NCI-H69 (cell line): ENCODE measurements around the gene ISOC2.
A peak's percentile ranks its signal among the peaks of the same experiment; 100 is the strongest.
"Not testable (repeated sequence)": the region's sequence is repeated elsewhere in the genome, so short reads cannot be mapped to it uniquely, and the experiment has no call there.

ENCODE experiments used
- DNase-seq: peaks from one replicate; lab custom pipeline; 2025; lab: John Stamatoyannopoulos, UW

The ISOC2 gene

GRCh38 chr19:55457683-55458457, 3.6 kb downstream of the ISOC2 start:
- DNase-seq, result peak; percentile 71

DNA sequence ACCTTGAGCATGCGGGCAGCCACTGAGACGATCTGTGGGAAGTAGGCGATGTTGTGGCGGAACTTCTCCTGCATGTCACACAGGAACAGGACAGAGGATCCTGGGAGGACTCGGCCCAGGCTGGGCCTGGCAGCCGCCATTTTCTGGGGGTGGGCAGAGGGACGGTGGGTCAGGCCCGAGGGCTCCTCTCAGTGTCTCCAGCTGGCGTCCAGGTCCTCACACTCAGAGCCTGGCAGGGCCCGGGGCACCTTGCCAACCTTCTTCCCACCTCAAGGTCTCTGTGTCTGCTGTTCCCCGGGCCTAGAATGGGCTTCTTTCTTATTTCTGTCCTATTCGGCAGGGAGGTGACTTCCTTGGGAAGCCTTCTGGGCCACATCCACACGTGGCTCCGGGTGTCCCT, 5.1 kb downstream of the ISOC2 start:
- no peak for DNase-seq

DNA sequence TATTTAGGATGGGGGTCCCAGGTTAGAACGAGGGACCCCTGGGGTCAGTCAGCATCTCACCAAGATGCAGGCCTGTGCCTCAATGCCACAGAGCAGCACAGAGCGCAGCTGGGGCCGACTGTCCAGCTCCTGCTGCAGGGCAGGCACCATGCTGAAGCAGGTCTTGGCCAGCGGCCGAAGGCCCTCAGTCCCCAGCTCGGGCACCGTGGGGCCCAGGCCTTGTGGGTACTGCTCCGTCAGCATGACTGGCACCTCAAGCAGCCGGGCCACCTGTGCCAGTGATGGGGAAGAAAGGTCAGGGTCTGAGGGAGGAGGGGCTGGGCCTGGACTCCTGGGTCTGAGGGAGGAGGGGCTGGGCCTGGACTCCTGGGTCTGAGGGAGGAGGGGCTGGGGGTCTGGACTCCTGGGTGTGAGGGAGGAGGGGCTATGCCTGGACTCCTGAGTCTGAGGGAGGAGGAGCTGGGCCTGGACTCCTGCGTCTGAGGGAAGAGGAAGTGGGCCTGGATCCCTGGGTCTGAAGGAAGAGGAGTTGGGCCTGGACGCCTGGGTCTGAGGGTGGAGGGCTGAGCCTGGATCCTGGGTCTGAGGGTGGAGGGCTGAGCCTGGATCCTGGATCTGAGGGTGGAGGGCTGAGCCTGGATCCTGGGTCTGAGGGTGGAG, 5.7 kb downstream of the ISOC2 start:
- DNase-seq, result no peak

GRCh38 chr19:55454787-55455243, 6.6 kb downstream of the ISOC2 start:
- peak; percentile 70 for DNase-seq

GRCh38 chr19:55453511-55454260, 7.8 kb downstream of the ISOC2 start:
- DNase-seq, result peak; percentile 48

DNA sequence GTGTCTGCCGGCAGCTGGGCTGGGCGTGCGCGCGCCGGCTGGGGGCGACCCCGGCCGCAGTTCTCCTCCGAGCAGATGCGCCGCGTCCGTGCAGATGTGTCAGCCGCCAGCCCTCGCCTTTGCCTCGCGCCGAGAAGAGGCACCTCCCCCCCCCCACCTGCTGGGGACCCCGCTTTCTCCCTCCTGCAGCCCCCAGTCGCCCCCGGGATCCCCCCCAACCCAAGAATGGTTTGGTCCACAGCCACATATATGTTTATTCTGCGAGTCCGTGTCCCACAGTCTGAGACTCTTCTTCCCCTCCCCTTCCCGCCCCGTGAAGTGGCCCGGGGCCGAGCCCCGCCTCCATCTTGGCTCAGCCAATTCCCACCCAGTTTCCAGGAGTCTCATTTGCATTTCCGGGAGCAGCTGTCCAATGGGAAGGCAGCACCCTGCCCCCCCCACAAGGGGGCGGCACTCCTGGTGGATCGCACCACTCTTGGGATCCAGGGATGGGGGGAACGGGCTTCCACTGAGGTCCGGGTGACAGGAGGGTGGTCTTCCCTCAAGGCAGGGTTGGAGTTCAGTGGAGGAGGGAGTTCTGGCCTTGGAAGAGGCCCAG, 8.6 kb downstream of the ISOC2 start:
- peak; percentile 98 for DNase-seq

DNA sequence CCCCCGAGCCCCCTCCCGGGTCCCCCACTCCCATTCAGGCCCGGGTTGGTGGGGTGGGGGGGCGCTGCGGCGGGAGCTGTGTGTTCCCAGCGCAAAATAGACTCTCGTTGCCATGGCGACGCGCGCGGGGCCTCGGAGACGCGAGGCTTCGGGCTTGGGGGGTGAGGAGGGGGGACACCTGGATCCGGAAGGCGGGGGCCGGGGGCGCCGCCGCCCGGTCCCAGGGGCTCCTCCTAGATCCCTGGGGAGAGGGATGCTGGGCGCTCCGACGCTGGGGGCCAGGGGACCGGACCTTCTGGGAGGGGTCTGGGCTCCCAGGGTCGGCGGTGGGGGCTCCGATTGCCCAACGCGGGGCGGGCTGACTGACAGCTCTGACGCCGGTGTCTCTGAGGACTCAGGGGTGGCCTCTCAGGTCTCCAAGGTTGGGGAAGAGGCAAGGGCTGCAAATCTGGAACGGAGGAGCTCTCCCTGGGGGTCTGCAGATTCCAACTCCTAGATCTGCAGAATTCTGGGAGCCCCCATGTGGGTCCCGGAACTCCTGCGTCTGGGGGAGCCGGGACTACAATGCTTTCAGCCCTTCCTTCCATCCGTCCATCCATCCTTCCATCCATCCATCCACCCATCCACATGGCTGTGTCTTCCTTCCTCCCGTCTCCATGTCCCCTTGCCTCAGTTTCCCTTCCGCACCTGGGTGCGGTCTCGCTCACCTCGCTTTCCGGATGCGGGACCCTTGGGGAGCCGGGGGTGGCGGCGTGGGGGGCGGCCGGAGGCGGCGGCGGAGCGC, 9.3 kb downstream of the ISOC2 start:
- DNase-seq, result peak; percentile 78

DNA sequence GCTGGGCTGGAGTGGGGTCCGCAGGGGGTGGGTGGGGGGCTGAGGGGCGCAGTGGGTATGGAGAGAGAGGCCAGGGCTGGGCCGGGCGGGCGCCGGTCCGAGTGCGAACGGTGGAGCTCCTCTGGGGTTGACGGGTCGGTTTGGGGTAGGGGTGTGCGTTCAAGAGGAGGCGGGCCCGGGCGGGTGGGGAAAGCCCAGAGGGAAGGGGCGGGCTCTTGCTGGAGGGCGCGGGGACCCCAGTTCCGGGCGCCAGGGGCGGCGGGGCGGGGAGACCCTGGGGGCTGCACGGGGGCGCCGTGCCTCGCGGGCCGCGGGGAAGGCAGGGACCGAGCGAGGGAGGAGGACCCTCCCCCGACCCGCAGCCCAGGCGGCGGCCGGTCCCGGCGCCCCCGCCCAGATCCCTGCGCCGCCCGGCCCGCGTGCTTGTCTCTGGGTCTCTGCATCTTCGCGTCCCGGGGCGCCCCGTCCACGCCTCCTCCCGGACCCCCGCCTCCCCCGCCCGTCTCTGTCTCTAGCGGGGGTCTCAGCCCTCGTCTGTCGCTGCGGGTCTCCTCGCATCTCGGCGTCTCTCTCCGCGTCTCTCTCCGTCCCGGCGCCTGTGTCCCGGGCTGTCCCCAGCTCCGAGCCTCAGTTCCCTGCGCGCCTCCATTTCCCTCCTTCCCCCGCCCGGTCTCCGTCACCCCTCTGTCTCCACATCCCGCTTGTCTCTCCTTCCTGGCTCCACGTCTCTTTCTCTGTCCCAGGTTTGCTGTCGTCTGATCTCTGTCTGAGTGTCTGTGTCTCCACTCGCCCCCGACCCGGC, 10.1 kb downstream of the ISOC2 start:
- DNase-seq, result peak; percentile 70

GRCh38 chr19:55449469-55449868, 12.0 kb downstream of the ISOC2 start:
- DNase-seq, result no peak

GRCh38 chr19:55448175-55448490, 13.3 kb downstream of the ISOC2 start:
- DNase-seq, result not testable (repeated sequence)

GRCh38 chr19:55447421-55448174, 13.8 kb downstream of the ISOC2 start:
- peak; percentile 92 for DNase-seq

GRCh38 chr19:55446060-55446459, 15.4 kb downstream of the ISOC2 start:
- peak; percentile 63 for DNase-seq

DNA sequence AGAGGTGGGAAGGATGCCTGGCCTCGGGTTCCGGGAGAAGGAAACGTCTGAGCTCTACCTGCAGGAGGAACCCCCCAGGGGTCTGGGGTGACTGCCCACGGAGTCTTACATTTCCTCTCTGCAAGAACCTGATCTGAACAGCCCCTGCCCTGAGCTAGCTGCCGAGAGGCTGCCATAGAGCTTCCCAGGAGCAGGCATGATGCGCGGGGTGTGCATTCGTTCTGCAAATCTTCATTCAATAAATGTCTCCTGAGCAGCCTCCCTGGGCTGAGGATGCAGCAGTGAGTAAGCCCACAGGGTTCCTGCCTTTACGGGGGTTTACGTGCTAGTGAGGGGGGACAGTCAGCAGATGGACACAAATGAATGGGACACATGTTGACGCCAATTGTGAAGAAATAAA, 16.8 kb downstream of the ISOC2 start:
- no peak for DNase-seq

- no peak for DNase-seq
Measured at GRCh38 chr19:55443824-55444480, 17.5 kb downstream of the ISOC2 start.

DNA sequence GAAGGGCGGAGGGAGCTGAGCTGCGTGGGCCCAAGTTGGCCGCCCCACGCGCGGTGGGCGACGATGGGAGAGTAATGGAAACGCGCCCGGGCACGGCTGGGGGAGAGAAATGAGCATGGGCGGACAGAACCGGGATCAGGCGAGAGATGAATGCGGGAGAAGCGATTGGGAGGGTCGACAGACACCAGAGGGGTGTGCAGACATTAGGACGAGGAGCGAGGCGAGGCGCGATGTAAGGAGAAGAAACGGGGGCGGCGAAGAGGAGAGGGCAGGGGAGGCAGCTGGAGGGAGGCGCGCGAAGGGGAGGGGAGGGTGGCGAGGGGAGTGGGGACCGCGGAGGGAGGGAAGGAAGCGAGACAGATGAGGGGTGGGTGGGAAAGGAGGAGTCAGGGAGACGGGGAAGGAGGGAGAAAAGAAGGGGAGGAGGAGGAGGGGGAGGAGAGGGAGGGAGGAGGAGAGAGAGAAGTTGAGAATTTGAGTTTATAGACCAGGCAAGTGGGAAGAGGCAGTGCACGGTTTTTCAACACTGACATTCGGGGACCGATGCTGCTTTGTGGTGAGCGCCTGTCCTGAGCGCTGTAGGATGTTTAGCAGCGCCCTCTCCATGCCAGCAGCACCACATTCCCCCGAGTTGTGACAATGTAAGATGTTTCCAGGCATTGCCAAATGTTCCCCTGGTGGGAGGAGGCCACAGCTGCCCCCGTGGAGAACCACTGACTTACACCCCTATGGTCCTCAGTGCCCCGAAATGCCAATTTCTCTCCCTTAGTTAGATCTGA, 18.2 kb downstream of the ISOC2 start, which contains the start of gene SHISA7:
SHISA7 (minus strand) TSS at position 256 of the 779 bp plus-strand sequence. CDS start 437 bp downstream, outside the sequence.
- peak; percentile 85 for DNase-seq

- DNase-seq, result peak; percentile 76
Measured at GRCh38 chr19:55442372-55442961, 19.0 kb downstream of the ISOC2 start.

- peak; percentile 94 for DNase-seq
Measured at GRCh38 chr19:55441692-55442321, 19.6 kb downstream of the ISOC2 start.

- DNase-seq, result peak; percentile 84
Measured at GRCh38 chr19:55441319-55441691, 20.1 kb downstream of the ISOC2 start.
